ENCODE data around the gene ZNF212. TPM values are rescaled to one million over a fixed set of nuclear protein-coding genes. Genes with fewer than 3 reads are reported as not detected.

The ZNF212 gene
- total RNA-seq, 1 experiment from 2014 or later: 11.5 TPM

DNA sequence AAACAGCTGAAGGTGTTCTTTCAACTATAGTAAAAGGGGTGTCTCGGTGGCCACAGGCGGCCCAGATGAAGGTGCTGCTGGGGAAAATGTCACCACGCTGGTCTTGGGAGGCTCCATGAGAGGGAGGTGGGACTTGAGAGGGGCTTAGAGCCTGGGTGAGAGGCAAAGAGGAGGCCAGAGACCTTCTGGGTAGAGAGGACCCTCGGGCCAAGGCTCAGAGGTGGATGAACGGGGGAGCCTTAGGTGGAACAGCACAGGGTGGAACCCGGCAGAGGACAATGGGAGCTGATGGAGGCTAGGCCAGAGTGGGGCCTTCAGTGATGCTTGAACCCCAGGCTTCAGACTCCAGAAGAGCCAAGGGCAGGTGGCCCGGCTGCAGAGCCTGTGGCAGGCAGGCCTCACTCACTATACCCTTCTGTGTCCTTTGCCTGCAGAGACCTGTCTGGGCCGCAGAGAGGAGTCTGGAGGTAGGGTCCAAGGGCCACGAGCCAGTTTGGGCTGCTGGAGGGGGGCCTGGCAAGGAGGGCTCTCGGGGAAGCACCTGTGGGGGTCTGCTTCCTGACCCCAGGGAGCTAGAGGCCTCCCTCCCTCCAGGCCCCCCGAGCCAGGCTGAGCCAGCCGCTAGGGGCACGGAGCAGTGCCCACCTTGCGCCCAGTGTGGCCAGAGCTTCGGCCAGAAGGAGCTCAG, 54.6 kb downstream of the ZNF212 start:
- Histone ChIP-seq H3K27ac (no peak overlapping the region), H3K36me3 (no peaks in the 10 kb centered on the region), H3K4me3 (no peak overlapping the region), H3K27me3 (no peaks in the 10 kb centered on the region), H3K9me3 (replicated peaks) (no peaks in the 10 kb centered on the region), H3K4me1 (no peaks in the 10 kb centered on the region)
- no peak for DNase-seq

DNA sequence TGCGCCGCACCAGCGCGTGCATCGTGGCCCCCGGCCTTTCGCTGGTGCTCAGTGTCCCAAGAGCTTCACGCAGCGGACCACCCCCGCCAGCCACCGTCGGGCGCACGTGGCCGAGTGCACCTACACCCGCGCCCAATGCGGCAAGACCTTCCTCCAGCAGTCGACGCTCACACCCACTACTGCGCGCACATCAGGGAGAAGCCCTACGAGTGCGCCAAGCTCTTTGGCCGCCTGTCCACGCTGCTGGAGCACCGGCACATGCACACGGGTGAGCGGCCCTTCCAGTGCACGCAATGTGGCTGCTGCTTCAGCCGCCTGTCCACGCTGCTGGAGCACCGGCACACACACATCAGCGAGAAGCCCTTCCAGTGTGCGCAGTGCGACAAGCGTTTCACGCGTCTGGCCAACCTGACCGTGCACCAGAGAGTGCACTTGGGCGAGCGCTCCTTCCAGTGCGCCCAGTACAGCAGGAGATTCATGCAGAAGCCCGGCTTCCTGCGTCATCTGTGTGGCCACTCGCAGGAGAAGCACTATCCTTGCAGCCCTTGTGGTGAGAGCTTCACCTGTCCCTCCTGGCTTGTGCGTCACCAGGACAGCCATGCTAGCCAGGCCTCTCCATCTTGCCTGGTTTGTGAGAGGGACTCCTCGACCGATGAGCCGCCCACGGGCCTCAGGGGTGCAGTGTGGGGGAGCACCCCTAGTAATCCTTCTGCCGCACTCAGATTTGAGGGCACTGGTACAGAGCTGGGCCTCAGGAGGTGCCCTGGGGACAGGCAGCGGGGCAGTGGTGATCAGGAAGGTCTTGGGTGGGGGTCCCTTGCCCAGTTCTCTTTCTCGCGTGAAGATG, 55.4 kb downstream of the ZNF212 start:
- no peaks in the 10 kb centered on the region for H3K4me1 ChIP-seq

GRCh38 chr7:149295481-149295850, 56.0 kb downstream of the ZNF212 start:
- Histone ChIP-seq H3K4me3 (no peak overlapping the region), H3K4me1 (no peaks in the 10 kb centered on the region), H3K9me3 (replicated peaks) (no peaks in the 10 kb centered on the region), H3K27ac (no peak overlapping the region), H3K27me3 (no peaks in the 10 kb centered on the region), H3K36me3 (no peaks in the 10 kb centered on the region)
- DNase-seq: no peak

More for the DNA sequence above, 55.4 kb downstream of the ZNF212 start:
- no peaks in the 10 kb centered on the region for H3K36me3 ChIP-seq
- no peaks in the 10 kb centered on the region for H3K9me3 ChIP-seq (replicated peaks)
- no peak for DNase-seq
- H3K27me3 ChIP-seq: no peaks in the 10 kb centered on the region
- no peak overlapping the region for H3K27ac ChIP-seq
- no peak overlapping the region for H3K4me3 ChIP-seq

DNA sequence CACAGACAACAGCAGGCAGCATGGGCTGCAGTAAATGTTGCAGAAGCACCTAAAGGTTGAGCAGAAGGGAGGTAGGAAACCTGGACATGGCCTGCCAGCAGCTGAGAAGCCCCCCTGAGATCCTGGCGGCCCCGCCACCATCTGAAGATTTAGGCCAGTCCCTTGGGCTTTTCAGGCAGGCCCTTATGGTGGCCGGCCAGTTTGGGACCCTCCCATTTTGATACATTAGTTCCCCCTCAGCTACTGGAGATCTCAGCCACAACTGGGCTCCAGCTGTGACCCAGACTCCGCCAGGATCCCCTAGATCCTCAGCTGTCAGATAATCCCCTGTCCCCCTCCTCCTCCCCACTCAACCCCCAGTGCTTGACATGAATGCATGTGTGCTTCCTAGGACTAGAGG, 56.9 kb downstream of the ZNF212 start:
- H3K36me3 ChIP-seq: no peaks in the 10 kb centered on the region
- H3K27ac ChIP-seq: no peak overlapping the region
- H3K27me3 ChIP-seq: no peaks in the 10 kb centered on the region
- H3K4me1 ChIP-seq: no peaks in the 10 kb centered on the region
- no peak for DNase-seq
- no peaks in the 10 kb centered on the region for H3K9me3 ChIP-seq (replicated peaks)
- H3K4me3 ChIP-seq: no peak overlapping the region

GRCh38 chr7:149297034-149297755, 57.7 kb downstream of the ZNF212 start:
- H3K27ac ChIP-seq: no peak overlapping the region
- no peaks in the 10 kb centered on the region for H3K36me3 ChIP-seq
- DNase-seq: no peak
- H3K4me3 ChIP-seq: no peak overlapping the region
- H3K9me3 ChIP-seq (replicated peaks): no peaks in the 10 kb centered on the region
- no peaks in the 10 kb centered on the region for H3K4me1 ChIP-seq
- H3K27me3 ChIP-seq: no peaks in the 10 kb centered on the region

DNA sequence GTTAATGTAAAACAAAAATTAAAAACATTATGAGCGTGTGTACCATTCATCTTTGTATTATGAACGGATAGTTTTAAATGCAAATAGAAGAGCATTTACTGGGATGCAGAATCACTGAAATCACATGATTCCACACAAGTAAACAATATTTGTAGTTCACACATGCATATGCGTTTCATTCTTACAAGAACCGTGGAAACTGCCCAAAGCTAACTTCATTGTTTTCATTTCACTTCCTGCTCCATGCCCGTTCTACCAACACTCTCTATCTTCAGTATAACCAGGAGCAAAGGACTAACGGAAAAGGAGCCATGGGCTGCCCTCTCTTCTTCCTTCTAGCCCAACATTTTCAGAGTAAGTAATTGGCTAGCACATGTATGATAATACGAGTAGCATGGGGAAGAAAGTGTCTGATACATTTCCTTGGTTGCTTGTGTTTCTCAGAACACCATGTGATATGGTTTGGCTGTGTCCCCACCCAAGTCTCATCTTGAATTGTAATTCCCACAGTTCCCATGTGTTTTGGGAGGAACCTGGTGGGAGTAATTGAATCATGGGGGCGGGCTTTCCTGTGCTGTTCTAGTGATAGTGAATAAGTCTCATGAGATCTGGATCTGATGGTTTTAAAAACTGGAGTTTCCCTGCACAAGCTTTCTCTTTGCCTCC, 61.3 kb downstream of the ZNF212 start:
- Histone ChIP-seq H3K27me3 (no peaks in the 10 kb centered on the region; the same call in 1 of the 2 replicates), H3K4me1 (no peaks in the 10 kb centered on the region), H3K4me3 (no peak overlapping the region), H3K36me3 (no peaks in the 10 kb centered on the region), H3K9me3 (replicated peaks) (no peaks in the 10 kb centered on the region), H3K27ac (no peak overlapping the region)
- DNase-seq: no peak

DNA sequence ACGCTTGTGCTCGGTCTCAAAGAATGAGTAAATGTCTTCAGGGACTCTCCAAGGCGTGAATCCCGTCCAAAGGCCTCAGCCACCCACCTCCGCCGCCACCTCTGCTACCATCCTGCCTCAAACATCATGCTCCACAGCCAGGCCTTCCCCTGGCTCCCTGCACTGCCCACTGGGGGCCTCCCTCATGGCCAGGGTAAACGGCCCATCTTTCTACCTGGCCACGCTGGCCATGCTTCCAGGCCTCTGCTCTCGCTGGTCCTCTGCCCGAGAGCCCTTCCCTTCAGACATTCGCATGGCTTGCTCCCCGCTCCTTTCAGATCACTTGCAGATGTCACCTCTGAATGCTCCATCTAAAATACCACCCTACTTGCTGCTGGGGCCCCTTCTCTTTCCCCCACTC, 62.8 kb downstream of the ZNF212 start:
- Histone ChIP-seq H3K4me3 (no peak overlapping the region), H3K27me3 (no peaks in the 10 kb centered on the region; the same call in 1 of the 2 replicates), H3K4me1 (no peaks in the 10 kb centered on the region), H3K27ac (no peak overlapping the region), H3K36me3 (no peaks in the 10 kb centered on the region), H3K9me3 (replicated peaks) (no peaks in the 10 kb centered on the region)
- no peak for DNase-seq

- H3K27ac ChIP-seq: no peak overlapping the region
- H3K27me3 ChIP-seq: no peaks in the 10 kb centered on the region; the same call in 1 of the 2 replicates
- no peak overlapping the region for H3K4me3 ChIP-seq
- no peaks in the 10 kb centered on the region for H3K36me3 ChIP-seq
- H3K9me3 ChIP-seq (replicated peaks): no peaks in the 10 kb centered on the region
- no peak for DNase-seq
- no peaks in the 10 kb centered on the region for H3K4me1 ChIP-seq
Measured at GRCh38 chr7:149302865-149303264, 63.4 kb downstream of the ZNF212 start.

DNA sequence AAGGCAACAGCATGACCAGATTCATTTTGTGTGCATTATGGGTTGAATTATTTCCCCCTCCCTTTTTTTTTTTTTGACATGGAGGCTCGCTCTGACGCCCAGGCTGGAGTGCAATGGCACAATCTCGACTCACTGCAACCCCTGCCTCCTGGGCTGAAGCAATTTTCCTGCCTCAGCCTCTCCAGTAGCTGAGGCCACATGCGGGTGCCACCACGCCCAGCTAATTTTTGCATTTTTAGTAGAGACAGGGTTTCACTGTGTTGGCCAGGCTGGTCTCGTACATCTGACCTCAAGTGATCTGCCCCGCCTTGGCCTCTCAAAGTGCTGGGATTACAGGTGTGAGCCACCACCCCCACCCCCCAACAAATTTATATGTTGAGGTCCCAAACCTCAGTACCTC, 64.6 kb downstream of the ZNF212 start:
- no peak for DNase-seq
- H3K4me1 ChIP-seq: no peaks in the 10 kb centered on the region

More for the DNA sequence above, 64.6 kb downstream of the ZNF212 start:
- Histone ChIP-seq H3K9me3 (replicated peaks) (no peaks in the 10 kb centered on the region), H3K4me3 (no peak overlapping the region), H3K27ac (no peak overlapping the region), H3K36me3 (no peaks in the 10 kb centered on the region), H3K27me3 (no peaks in the 10 kb centered on the region; the same call in 1 of the 2 replicates)

Other genes with a start within 250 kb of the ZNF212 start
- 222 and 224 TPM in 2 replicates for gene PDIA4, start 211.1 kb upstream of the ZNF212 start, total RNA-seq (2014; rRNA removed; shearing (Covaris generic))
- 4.0 and 5.2 TPM in 2 replicates for gene ZNF786, start 148.9 kb upstream of the ZNF212 start, total RNA-seq (2014; rRNA removed; shearing (Covaris generic))
- gene ZNF425, start 113.3 kb upstream of the ZNF212 start, total RNA-seq (2014; rRNA removed; shearing (Covaris generic)): 0.57 and 0.89 TPM in 2 replicates
- gene ZNF398, start 92.2 kb upstream of the ZNF212 start, total RNA-seq (2014; rRNA removed; shearing (Covaris generic)): 16.4 and 18.5 TPM in 2 replicates
- 21.0 and 27.5 TPM in 2 replicates for gene ZNF282, start 44.1 kb upstream of the ZNF212 start, total RNA-seq (2014; rRNA removed; shearing (Covaris generic))
- gene ZNF783, start 22.5 kb downstream of the ZNF212 start, total RNA-seq (2014; rRNA removed; shearing (Covaris generic)): 10.8 and 11.9 TPM in 2 replicates
- gene ZNF777, start 221.4 kb downstream of the ZNF212 start, total RNA-seq (2014; rRNA removed; shearing (Covaris generic)): 8.2 and 9.4 TPM in 2 replicates

All from SJCRH30 (cell line).